NCI-H460 (cell line): ENCODE measurements around the gene MLN. TPM values are rescaled to one million over a fixed set of nuclear protein-coding genes. Genes with fewer than 3 reads are reported as not detected.

Experiments
- DNase-seq: peaks from one replicate; pipeline ENCODE4 v3.0.0-alpha.2; 2016; ENCODE audit warnings: low read depth; ENCODE audit errors: extremely low read depth
- total RNA-seq: library from RNA; depleted of rRNA; stranded (reverse); fragments of >200 nt; shearing (Covaris generic); gene quantifications from 2 replicates; pipeline ENCODE4 v1.2.3, GENCODE V29; 2014

MLN gene
- total RNA-seq, 1 experiment from 2014 or later, result not detected

GRCh38 chr6:33817489-33817888 is 13.7 kb upstream of the MLN start:
- no peak for DNase-seq

- DNase-seq, result no peak
Observed at GRCh38 chr6:33816911-33817310, 13.1 kb upstream of the MLN start.

- DNase-seq, result peak; percentile 12
Observed at GRCh38 chr6:33815854-33816253, 12.1 kb upstream of the MLN start.

- no peak for DNase-seq
Observed at GRCh38 chr6:33813990-33814985, 10.5 kb upstream of the MLN start.

GRCh38 chr6:33813246-33813904 is 9.6 kb upstream of the MLN start:
- DNase-seq, result no peak

- no peak for DNase-seq
Observed at GRCh38 chr6:33812669-33813068, 8.9 kb upstream of the MLN start.

- DNase-seq, result no peak
Observed at GRCh38 chr6:33809594-33809993, 5.8 kb upstream of the MLN start.

- DNase-seq, result no peak
Observed at GRCh38 chr6:33808641-33809180, 4.9 kb upstream of the MLN start.

GRCh38 chr6:33807606-33808005 is 3.8 kb upstream of the MLN start:
- no peak for DNase-seq

- DNase-seq, result no peak
Observed at GRCh38 chr6:33806841-33807240, 3.0 kb upstream of the MLN start.

- DNase-seq, result no peak
Observed at GRCh38 chr6:33802186-33802958, 1.4 kb downstream of the MLN start.

GRCh38 chr6:33801611-33802010 is 2.2 kb downstream of the MLN start:
- no peak for DNase-seq

- DNase-seq, result no peak
Observed at GRCh38 chr6:33800248-33800969, 3.4 kb downstream of the MLN start.

GRCh38 chr6:33799454-33800113 is 4.2 kb downstream of the MLN start:
- no peak for DNase-seq

- DNase-seq, result no peak
Observed at GRCh38 chr6:33798343-33798848, 5.4 kb downstream of the MLN start.

GRCh38 chr6:33797626-33798342 is 6.0 kb downstream of the MLN start:
- no peak for DNase-seq

- no peak for DNase-seq
Observed at GRCh38 chr6:33794910-33795623, 8.7 kb downstream of the MLN start.

- DNase-seq, result no peak
Observed at GRCh38 chr6:33792981-33793380, 10.8 kb downstream of the MLN start.
